ENCODE measurements around the gene ERN1.

DNA sequence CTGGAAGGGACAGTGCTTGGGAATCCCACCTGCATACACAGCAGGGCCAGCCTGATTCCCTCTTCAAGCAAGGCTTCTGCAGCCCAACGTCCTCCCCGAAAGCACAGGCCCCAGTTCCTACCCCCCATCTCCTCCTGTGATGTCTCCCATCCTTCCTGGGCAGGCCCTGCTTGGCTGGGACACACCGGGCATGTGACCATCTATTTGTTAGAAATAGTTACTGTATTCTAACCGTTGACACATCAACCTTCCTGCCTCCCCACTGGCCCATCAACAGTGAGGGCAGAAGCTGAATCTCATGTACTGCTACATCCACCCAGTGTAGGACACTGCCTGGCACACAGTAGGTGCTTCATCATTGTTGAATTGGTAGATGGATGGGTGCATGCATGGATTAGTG is 121.1 kb downstream of the ERN1 start:
- no peak for TF ChIP-seq GABPA (IDR thresholded peaks at IDR 0.05; ENCODE audit: low read depth)
- TF ChIP-seq, protein P1, sequence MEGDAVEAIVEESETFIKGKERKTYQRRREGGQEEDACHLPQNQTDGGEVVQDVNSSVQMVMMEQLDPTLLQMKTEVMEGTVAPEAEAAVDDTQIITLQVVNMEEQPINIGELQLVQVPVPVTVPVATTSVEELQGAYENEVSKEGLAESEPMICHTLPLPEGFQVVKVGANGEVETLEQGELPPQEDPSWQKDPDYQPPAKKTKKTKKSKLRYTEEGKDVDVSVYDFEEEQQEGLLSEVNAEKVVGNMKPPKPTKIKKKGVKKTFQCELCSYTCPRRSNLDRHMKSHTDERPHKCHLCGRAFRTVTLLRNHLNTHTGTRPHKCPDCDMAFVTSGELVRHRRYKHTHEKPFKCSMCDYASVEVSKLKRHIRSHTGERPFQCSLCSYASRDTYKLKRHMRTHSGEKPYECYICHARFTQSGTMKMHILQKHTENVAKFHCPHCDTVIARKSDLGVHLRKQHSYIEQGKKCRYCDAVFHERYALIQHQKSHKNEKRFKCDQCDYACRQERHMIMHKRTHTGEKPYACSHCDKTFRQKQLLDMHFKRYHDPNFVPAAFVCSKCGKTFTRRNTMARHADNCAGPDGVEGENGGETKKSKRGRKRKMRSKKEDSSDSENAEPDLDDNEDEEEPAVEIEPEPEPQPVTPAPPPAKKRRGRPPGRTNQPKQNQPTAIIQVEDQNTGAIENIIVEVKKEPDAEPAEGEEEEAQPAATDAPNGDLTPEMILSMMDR (IDR thresholded peaks at IDR 0.05; ENCODE audit: insufficient read depth, low read length), result no peak

Data from HL-60 (cell line).